H1 (cell line): ENCODE data around the gene GPR176. TPM values are rescaled to one million over a fixed set of nuclear protein-coding genes. Genes with fewer than 3 reads are reported as not detected.

Experiments used
- CTCF ChIA-PET: fragments of 300-600 bp; sonication (Branson Sonifier 250); formaldehyde crosslinking; loops from one replicate; lab custom pipeline; 2021; ENCODE audit not compliant: partially characterized antibody; lab: Charles Lee
- POLR2A ChIA-PET: fragments of 300-600 bp; sonication (Branson Sonifier 250); formaldehyde crosslinking; loops from one replicate; lab custom pipeline; 2021; ENCODE audit warnings: inconsistent platforms; ENCODE audit not compliant: partially characterized antibody; lab: Charles Lee
- DNase-seq, 2 experiments: peaks; one replicate each; pipeline versions ENCODE4 v3.0.0 to v3.0.0-alpha.2; 2010 to 2022; ENCODE audit warnings: low spot score in 2 of 2, low read depth in 1 of 2, mixed read lengths in 1 of 2
- FAIRE-seq: peaks from 2 replicates; lab custom pipeline; 2011; peaks lifted over from hg19 to GRCh38; lab: Jason Lieb, UNC
- H2AFZ ChIP-seq: 2 replicates; pipeline ENCODE4 v1.8.1; 2012; ENCODE audit warnings: low read length, inconsistent platforms
- H2AK5ac ChIP-seq: 2 replicates; pipeline ENCODE4 v1.6.1; 2013; ENCODE audit warnings: low read depth, low read length
- H2BK120ac ChIP-seq: replicated peaks from 2 replicates; pipeline ENCODE3; 2013; ENCODE audit warnings: low read depth, low read length, inconsistent platforms
- H2BK12ac ChIP-seq: 2 replicates; pipeline ENCODE4 v1.6.1; 2013; ENCODE audit warnings: low read depth, low read length
- H2BK15ac ChIP-seq: 2 replicates; pipeline ENCODE4 v1.6.1; 2013; ENCODE audit warnings: low read length
- H2BK20ac ChIP-seq: 2 replicates; pipeline ENCODE4 v1.6.1; 2013; ENCODE audit warnings: low read length
- H2BK5ac ChIP-seq: 2 replicates; pipeline ENCODE4 v1.6.1; 2013; ENCODE audit warnings: low read depth, low read length
- H3K14ac ChIP-seq: 2 replicates; pipeline ENCODE4 v1.6.1; 2013; ENCODE audit warnings: inconsistent platforms; ENCODE audit not compliant: insufficient read length
- H3K18ac ChIP-seq: 2 replicates; pipeline ENCODE4 v1.6.1; 2013; ENCODE audit warnings: low read length; ENCODE audit errors: extremely low read depth
- H3K23ac ChIP-seq: 2 replicates; pipeline ENCODE4 v1.6.1; 2013; ENCODE audit warnings: inconsistent platforms; ENCODE audit not compliant: insufficient read length
- H3K23me2 ChIP-seq: 2 replicates; pipeline ENCODE4 v1.6.1; 2013; ENCODE audit warnings: low read depth, low read length
- H3K27ac ChIP-seq: 2 replicates; pipeline ENCODE4 v1.6.1; 2011; ENCODE audit warnings: low read depth, low read length, inconsistent platforms
- H3K27me3 ChIP-seq, 4 experiments: replicated peaks in 1 of 4; 1 replicate in 1 of 4; 2 replicates in 3 of 4; pipeline versions ENCODE4 v1.6.1 to v1.8.1; 2011 to 2013; ENCODE audit warnings: low read length in 3 of 4, mild to moderate bottlenecking in 3 of 4, inconsistent platforms in 2 of 4, mixed read lengths in 2 of 4, moderate library complexity in 1 of 4; ENCODE audit not compliant: control insufficient read depth in 3 of 4, insufficient read depth in 3 of 4; ENCODE audit errors: extremely low read depth in 1 of 4
- H3K36me3 ChIP-seq, 4 experiments: 2 replicates each; pipeline versions ENCODE4 v1.6.1 to v1.8.1; 2011 to 2013; ENCODE audit warnings: mild to moderate bottlenecking in 4 of 4, low read length in 3 of 4, moderate library complexity in 2 of 4, control low read depth in 1 of 4, inconsistent platforms in 1 of 4; ENCODE audit not compliant: insufficient read depth in 4 of 4, control insufficient read depth in 2 of 4
- H3K4ac ChIP-seq: replicated peaks from 2 replicates; pipeline ENCODE3; 2013; ENCODE audit warnings: low read length, low read depth, mixed read lengths, inconsistent platforms; ENCODE audit not compliant: insufficient read length
- H3K4me1 ChIP-seq, 4 experiments: replicated peaks in 1 of 4; 1 replicate in 1 of 4; 2 replicates in 3 of 4; pipeline versions ENCODE4 v1.6.1 to v1.8.1; 2011 to 2013; ENCODE audit warnings: low read length in 3 of 4, inconsistent platforms in 2 of 4, mixed read lengths in 1 of 4; ENCODE audit not compliant: insufficient read depth in 4 of 4, control insufficient read depth in 3 of 4
- H3K4me2 ChIP-seq, 2 experiments: 2 replicates each; pipeline versions ENCODE4 v1.6.1 to v1.8.1; 2011 to 2013; ENCODE audit warnings: low read depth in 2 of 2, low read length in 2 of 2, control low read depth in 1 of 2, inconsistent platforms in 1 of 2, mild to moderate bottlenecking in 1 of 2; ENCODE audit not compliant: insufficient read depth in 1 of 2
- H3K4me3 ChIP-seq, 4 experiments: fragments of 200-600, 300-600 bp in 1 of 4; sonication (generic), shearing (Covaris generic), sonication (Bioruptor Twin) in 1 of 4; 2 replicates each; pipeline versions ENCODE4 v1.5.1 to v1.8.1; 2011 to 2016; ENCODE audit warnings: low read length in 4 of 4, low read depth in 3 of 4, control low read depth in 2 of 4, inconsistent platforms in 2 of 4, mild to moderate bottlenecking in 2 of 4, mixed read lengths in 1 of 4, moderate library complexity in 1 of 4; ENCODE audit not compliant: insufficient read depth in 2 of 4; ENCODE audit errors: extremely low read depth in 1 of 4
- H3K56ac ChIP-seq: replicated peaks from 2 replicates; pipeline ENCODE3; 2013; ENCODE audit warnings: low read depth, mild to moderate bottlenecking, mixed read lengths, low read length, inconsistent platforms; ENCODE audit not compliant: insufficient read length
- H3K79me1 ChIP-seq: 2 replicates; pipeline ENCODE4 v1.6.1; 2013; ENCODE audit warnings: low read depth, low read length, control low read depth
- H3K79me2 ChIP-seq, 2 experiments: 2 replicates each; pipeline versions ENCODE4 v1.6.1 to v1.8.1; 2012 to 2013; ENCODE audit warnings: low read length in 2 of 2, mild to moderate bottlenecking in 2 of 2, inconsistent platforms in 1 of 2; ENCODE audit not compliant: insufficient read depth in 2 of 2, control insufficient read depth in 1 of 2
- H3K9ac ChIP-seq, 4 experiments: replicated peaks in 1 of 4; 1 replicate in 1 of 4; 2 replicates in 3 of 4; pipeline versions ENCODE4 v1.6.1 to v1.8.1; 2011 to 2013; ENCODE audit warnings: low read depth in 3 of 4, low read length in 3 of 4, control low read depth in 2 of 4, mild to moderate bottlenecking in 2 of 4, moderate library complexity in 2 of 4, inconsistent platforms in 1 of 4; ENCODE audit errors: extremely low read depth in 1 of 4
- H3K9me3 ChIP-seq, 2 experiments: 2 replicates each; pipeline versions ENCODE4 v1.6.1 to v1.8.1; 2012 to 2013; ENCODE audit warnings: mild to moderate bottlenecking in 2 of 2, moderate library complexity in 2 of 2, control low read depth in 1 of 2, inconsistent platforms in 1 of 2, low read depth in 1 of 2, low read length in 1 of 2, mixed read lengths in 1 of 2; ENCODE audit not compliant: insufficient read depth in 2 of 2
- H4K20me1 ChIP-seq, 2 experiments: replicated peaks in 1 of 2; 2 replicates each; pipeline versions ENCODE3 to v1.8.1; 2011 to 2013; ENCODE audit warnings: inconsistent platforms in 2 of 2, low read length in 2 of 2, mild to moderate bottlenecking in 1 of 2; ENCODE audit not compliant: insufficient read depth in 2 of 2, control insufficient read depth in 1 of 2
- H4K5ac ChIP-seq: 2 replicates; pipeline ENCODE4 v1.6.1; 2013; ENCODE audit warnings: low read length, low read depth, mixed read lengths, inconsistent platforms; ENCODE audit not compliant: insufficient read length
- H4K8ac ChIP-seq: 2 replicates; pipeline ENCODE4 v1.8.0; 2013; ENCODE audit warnings: mild to moderate bottlenecking, moderate library complexity, low read length, inconsistent platforms; ENCODE audit not compliant: insufficient read depth; ENCODE audit errors: extremely low read depth
- H4K91ac ChIP-seq: replicated peaks from 2 replicates; pipeline ENCODE3; 2013; ENCODE audit warnings: low read length, mixed read lengths, inconsistent platforms; ENCODE audit not compliant: insufficient read length
- WGBS, 2 experiments: shearing (Covaris generic) in 1 of 2; methylation state at CpG; one replicate each; pipeline versions ENCODE4 v1.1.6 to v1.1.7; 2013 to 2015; ENCODE audit warnings: low lambda C conversion rate in 2 of 2, mixed read lengths in 2 of 2, inconsistent platforms in 1 of 2, low coverage in 1 of 2, missing lambda C conversion rate in 1 of 2; ENCODE audit not compliant: insufficient replicate concordance in 2 of 2, insufficient coverage in 1 of 2, insufficient read length in 1 of 2; ENCODE audit errors: extremely low coverage in 1 of 2, missing lambda C conversion rate in 1 of 2; 5-methylcytosine and 5-hydroxymethylcytosine counted together
- polyA plus RNA-seq, 7 experiments: library from polyadenylated mRNA; depleted of rRNA in 3 of 7; stranded (reverse) in 5 of 7; unstranded in 2 of 7; fragments of >200 nt in 5 of 7; fragments of 200-250 nt in 2 of 7; gene quantifications; 1 replicate in 5 of 7; 2 replicates in 1 of 7; 4 replicates in 1 of 7; pipeline versions ENCODE4 v1.2.1 to v1.2.3, GENCODE V29; 2011 to 2013; ENCODE audit warnings: missing spikeins in 2 of 7, mixed read lengths in 2 of 7
- total RNA-seq: library from RNA; stranded (reverse); fragmentation: NEBNext Ultra II Directional; extraction: Animal tissue kit (Norgen Biotek cat#: 25700); gene quantifications from 2 replicates; pipeline ENCODE4 v1.2.1, GENCODE V29; 2021

GPR176 gene
- total and polyA plus RNA-seq, 2 of the 8 experiments (the other 6 are each of a cell fraction or from before 2014, with no cell fraction given) = 190 to 281 TPM

- H2AFZ ChIP-seq = no peak overlapping the region
- WGBS, 2 experiments = 86% methylated on average over 2 of the region's 2 CpGs; no CpG with 5 or more reads in 1 of the 2 experiments
Observed at GRCh38 chr15:39835550-39835949, 84.5 kb downstream of the GPR176 start.

More at GRCh38 chr15:39835550-39835949, 84.5 kb downstream of the GPR176 start:
- no peaks in the 10 kb centered on the region for H3K36me3 ChIP-seq
- H3K27ac ChIP-seq = 0 out of 2 replicates have a peak overlapping the region, but pooled peaks have one; percentile 63
- H4K20me1 ChIP-seq = peaks cover 2 to 5% of the 10 kb centered on the region in 2 experiments
- H3K79me2 ChIP-seq = peaks cover 3 to 92% of the 10 kb centered on the region in 2 experiments; a peak in 3 of 4 replicates
- ChIA-PET POLR2A (interaction anchor here (1.6 to 1.7 kb wide), 2 partner anchors 9 to 23 kb away, joined by 4 to 7 read pairs; no protein-coding TSS in a partner anchor), CTCF (interaction anchor here (0.9 to 1.4 kb wide), 3 partner anchors 9 to 62 kb away, joined by 3 read pairs; no protein-coding TSS in a partner anchor)
- no peak overlapping the region for H3K4me2 ChIP-seq
- H3K56ac ChIP-seq = no peak overlapping the region
- H2BK20ac ChIP-seq = no peak overlapping the region
- H3K23me2 ChIP-seq = no peaks in the 10 kb centered on the region; the same call in 1 of the 2 replicates
- H2BK15ac ChIP-seq = no peak overlapping the region
- H3K9me3 ChIP-seq = no peaks in the 10 kb centered on the region
- H4K91ac ChIP-seq = no peak overlapping the region
- no peak overlapping the region for H2AK5ac ChIP-seq
- H4K8ac ChIP-seq = no peak overlapping the region
- no peak overlapping the region for H3K4ac ChIP-seq
- no peak overlapping the region for H3K14ac ChIP-seq
- H4K5ac ChIP-seq = no peak overlapping the region
- H3K18ac ChIP-seq = no peak overlapping the region
- H3K9ac ChIP-seq = no peak overlapping the region
- FAIRE-seq = no peak
- H2BK12ac ChIP-seq = no peak overlapping the region
- no peak for DNase-seq
- peaks cover 0 to 13% (median 4%) of the 10 kb centered on the region in 4 experiments; a peak in 3 of 7 replicates for H3K4me1 ChIP-seq
- H2BK5ac ChIP-seq = no peak overlapping the region
- peaks cover 4% of the 10 kb centered on the region for H3K79me1 ChIP-seq
- no peaks in the 10 kb centered on the region for H3K27me3 ChIP-seq
- H3K4me3 ChIP-seq = no peak overlapping the region
- H3K23ac ChIP-seq = no peak overlapping the region
- no peak overlapping the region for H2BK120ac ChIP-seq
